Kasumi-1 (cell line): ENCODE results near the gene PHTF2.
"Not testable (repeated sequence)": the region's sequence is repeated elsewhere in the genome, so short reads cannot be mapped to it uniquely, and the experiment has no call there.

Experiments
- DNase-seq, 2 experiments: peaks; one replicate each; lab custom pipeline; 2025; lab: John Stamatoyannopoulos, UW

PHTF2 gene

GRCh38 chr7:77989981-77990566 is 191.5 kb downstream of the PHTF2 start:
- peak; percentile 6 to 44 for DNase-seq

DNA sequence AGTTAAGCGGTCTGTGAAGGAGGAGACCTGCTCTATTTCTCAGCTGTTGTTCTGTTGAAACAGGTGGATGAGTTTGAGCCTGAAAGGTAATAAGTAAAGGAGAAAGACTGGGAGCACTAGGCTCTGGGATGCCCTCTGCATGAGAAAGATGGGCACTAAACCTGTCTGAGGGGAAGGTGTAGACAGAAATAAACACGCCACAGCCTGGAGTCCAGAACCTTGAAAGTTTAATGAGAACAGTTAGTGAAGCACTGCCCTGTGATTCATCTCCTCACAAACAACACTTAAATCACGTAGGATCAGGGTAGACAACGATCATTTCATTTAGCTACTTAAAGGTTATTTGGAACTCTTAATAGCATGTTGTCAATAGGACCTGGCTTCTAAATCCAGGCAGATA is 193.1 kb downstream of the PHTF2 start:
- DNase-seq = no peak

GRCh38 chr7:77993838-77994237 is 195.3 kb downstream of the PHTF2 start:
- no peak for DNase-seq

GRCh38 chr7:77995717-77996116 is 197.1 kb downstream of the PHTF2 start:
- DNase-seq = no peak

DNA sequence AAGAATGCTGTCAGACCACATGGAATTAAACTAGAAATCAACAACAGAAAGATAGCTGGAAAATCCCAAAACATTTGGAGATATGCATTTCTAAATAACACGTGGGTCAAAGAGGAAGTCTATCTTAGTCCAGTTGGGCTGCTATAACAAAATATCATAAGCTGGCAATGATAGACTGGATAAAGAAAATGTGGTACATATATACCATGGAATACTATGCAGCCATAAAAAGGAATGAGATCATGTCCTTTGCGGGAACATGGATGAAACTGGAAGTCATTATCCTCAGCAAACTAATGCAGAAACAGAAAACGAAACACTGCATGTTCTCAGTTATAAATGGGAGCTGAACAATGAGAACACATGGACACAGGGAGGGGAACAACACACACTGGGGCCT is 200.6 kb downstream of the PHTF2 start:
- not testable (repeated sequence) for DNase-seq

GRCh38 chr7:78002021-78002420 is 203.4 kb downstream of the PHTF2 start:
- no peak for DNase-seq

DNA sequence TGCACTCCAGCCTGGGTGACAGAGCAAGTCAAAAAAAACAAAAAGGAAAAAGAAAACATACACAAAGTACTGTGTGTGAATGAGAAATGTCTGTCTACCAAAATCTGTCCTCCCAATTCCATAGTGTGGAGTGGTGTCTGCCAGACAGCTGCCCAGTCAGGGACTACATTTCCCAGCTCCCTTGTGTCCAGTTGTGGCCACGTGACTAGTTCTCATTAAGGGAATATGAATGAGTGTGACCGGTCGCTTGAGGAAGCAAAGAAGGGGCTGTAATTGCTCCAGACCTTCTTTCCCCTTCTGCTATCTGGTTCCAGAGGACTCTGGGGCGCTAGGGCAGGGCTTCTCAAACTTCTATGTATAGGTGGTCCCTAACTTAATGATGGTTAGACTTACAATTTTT is 204.1 kb downstream of the PHTF2 start:
- DNase-seq = no peak

GRCh38 chr7:78006063-78006755 is 207.6 kb downstream of the PHTF2 start:
- DNase-seq = no peak
